IMR-90 (cell line): ENCODE results near the gene CLDN10.

Experiments used
- CTCF ChIP-seq: conservative IDR thresholded peaks from 2 replicates; pipeline ENCODE4 v1.5.1; 2012; ENCODE audit warnings: mild to moderate bottlenecking, low read depth, low read length, improper control_type of control experiment
- POLR2A ChIP-seq: IDR thresholded peaks from 2 replicates; pipeline ENCODE4 v1.6.1; 2012; ENCODE audit warnings: mild to moderate bottlenecking, low read depth, low read length
- RAD21 ChIP-seq: IDR thresholded peaks from 2 replicates; pipeline ENCODE4 v1.6.1; 2012; ENCODE audit warnings: low read length, improper control_type of control experiment
- RCOR1 ChIP-seq: IDR thresholded peaks from 2 replicates; pipeline ENCODE4 v1.6.1; 2012; ENCODE audit warnings: mild to moderate bottlenecking, low read length, improper control_type of control experiment; ENCODE audit not compliant: insufficient replicate concordance

GRCh38 chr13:95510950-95511349, 41.6 kb upstream of the CLDN10 start:
- no peak for TF ChIP-seq RCOR1
- TF ChIP-seq POLR2A, result no peak
- no peak for TF ChIP-seq RAD21
- no peak for TF ChIP-seq CTCF
